WTC11 (cell line): ENCODE results near the gene PEX11B. TPM values are rescaled to one million over a fixed set of nuclear protein-coding genes. Genes with fewer than 3 reads are reported as not detected.

Experiments used
- ATAC-seq: fragments of 200-7000 bp; cut with Tn5 transposase; 2 replicates; pipeline ENCODE4 v1.10.0; 2021; ENCODE audit warnings: mild to moderate bottlenecking, moderate library complexity
- CTCF ChIA-PET: fragments of 300-600 bp; sonication (Branson Sonifier 250); formaldehyde crosslinking; loops from one replicate; lab custom pipeline; 2021; ENCODE audit warnings: antibody characterized with exemption; lab: Charles Lee
- POLR2A ChIA-PET: fragments of 350-600 bp; sonication (Branson Sonifier 250); formaldehyde crosslinking; loops from one replicate; lab custom pipeline; 2021; ENCODE audit warnings: antibody characterized with exemption; lab: Charles Lee
- DNase-seq: peaks from one replicate; pipeline ENCODE4 v3.0.0; 2021; ENCODE audit warnings: low spot score
- H3K27ac Mint-ChIP-seq: 2 replicates; pipeline ENCODE4 v1.8.0; 2021; ENCODE audit warnings: mixed read lengths
- H3K27me3 Mint-ChIP-seq: 2 replicates; pipeline ENCODE4 v1.8.0; 2021; ENCODE audit warnings: low read depth, mild to moderate bottlenecking, moderate library complexity, mixed read lengths
- H3K36me3 Mint-ChIP-seq: 2 replicates; pipeline ENCODE4 v1.8.0; 2021; ENCODE audit warnings: mixed read lengths
- H3K4me1 Mint-ChIP-seq: 2 replicates; pipeline ENCODE4 v1.8.0; 2022; ENCODE audit warnings: mixed read lengths
- H3K4me3 Mint-ChIP-seq: 2 replicates; pipeline ENCODE4 v1.8.0; 2021; ENCODE audit warnings: mild to moderate bottlenecking, moderate library complexity, mixed read lengths
- H3K9me3 Mint-ChIP-seq: 2 replicates; pipeline ENCODE4 v1.8.0; 2021; ENCODE audit warnings: mixed read lengths
- E2F5 ChIP-seq: sonication (generic); formaldehyde crosslinking; IDR thresholded peaks from 2 replicates; pipeline ENCODE4 v1.8.1; 2022; ENCODE audit warnings: mild to moderate bottlenecking, moderate library complexity, missing genetic modification reagents
- FOXP1 ChIP-seq: sonication (generic); formaldehyde crosslinking; IDR thresholded peaks from 2 replicates; pipeline ENCODE4 v1.8.0; 2022; ENCODE audit warnings: missing genetic modification reagents, mild to moderate bottlenecking, moderate library complexity, borderline replicate concordance
- IRF1 ChIP-seq: sonication (generic); formaldehyde crosslinking; IDR thresholded peaks from 2 replicates; pipeline ENCODE4 v1.8.0; 2023; ENCODE audit warnings: missing genetic modification reagents
- MXD4 ChIP-seq: fragments of 250-450 bp; sonication (Bioruptor Pico); IDR thresholded peaks from 2 replicates; pipeline ENCODE4 v1.8.0; 2021; ENCODE audit warnings: mild to moderate bottlenecking, moderate library complexity, borderline replicate concordance
- NFYB ChIP-seq: sonication (generic); formaldehyde crosslinking; conservative IDR thresholded peaks from 2 replicates; pipeline ENCODE4 v1.8.0; 2022; ENCODE audit warnings: low read depth, missing genetic modification reagents
- PRRX2 ChIP-seq: fragments of 250-450 bp; sonication (Bioruptor Pico); IDR thresholded peaks from 2 replicates; pipeline ENCODE4 v1.8.0; 2021; ENCODE audit warnings: mild to moderate bottlenecking
- SMAD3 ChIP-seq: sonication (generic); formaldehyde crosslinking; IDR thresholded peaks from 2 replicates; pipeline ENCODE4 v1.8.0; 2022; ENCODE audit warnings: missing genetic modification reagents, mild to moderate bottlenecking, borderline replicate concordance
- SOX15 ChIP-seq: fragments of 250-450 bp; sonication (Bioruptor Pico); IDR thresholded peaks from 2 replicates; pipeline ENCODE4 v1.9.0; 2021; ENCODE audit warnings: mild to moderate bottlenecking
- SP1 ChIP-seq: sonication (generic); formaldehyde crosslinking; conservative IDR thresholded peaks from 2 replicates; pipeline ENCODE4 v1.8.1; 2022; ENCODE audit warnings: missing genetic modification reagents
- TCF7 ChIP-seq: sonication (generic); formaldehyde crosslinking; IDR thresholded peaks from 2 replicates; pipeline ENCODE4 v1.8.0; 2022; ENCODE audit warnings: mild to moderate bottlenecking, low read depth, missing genetic modification reagents, moderate library complexity
- TEAD4 ChIP-seq: sonication (generic); formaldehyde crosslinking; IDR thresholded peaks from 2 replicates; pipeline ENCODE4 v1.8.0; 2022; ENCODE audit warnings: mild to moderate bottlenecking, missing genetic modification reagents
- ZBTB43 ChIP-seq: sonication (generic); formaldehyde crosslinking; IDR thresholded peaks from 2 replicates; pipeline ENCODE4 v1.8.1; 2023; ENCODE audit warnings: mild to moderate bottlenecking, missing genetic modification reagents
- ZNF219 ChIP-seq: sonication (generic); formaldehyde crosslinking; IDR thresholded peaks from 2 replicates; pipeline ENCODE4 v1.8.0; 2023; ENCODE audit warnings: missing genetic modification reagents, mild to moderate bottlenecking, borderline replicate concordance
- ZNF263 ChIP-seq: sonication (generic); formaldehyde crosslinking; IDR thresholded peaks from 2 replicates; pipeline ENCODE4 v1.8.1; 2022; ENCODE audit warnings: low read depth, mild to moderate bottlenecking, moderate library complexity, missing genetic modification reagents
- ZNF425 ChIP-seq: fragments of 250-450 bp; sonication (Bioruptor Pico); conservative IDR thresholded peaks from 2 replicates; pipeline ENCODE4 v1.9.0; 2021; ENCODE audit warnings: mild to moderate bottlenecking
- ZNF512 ChIP-seq: sonication (generic); formaldehyde crosslinking; IDR thresholded peaks from 2 replicates; pipeline ENCODE4 v1.8.1; 2022; ENCODE audit warnings: missing genetic modification reagents, borderline replicate concordance
- total RNA-seq: library from RNA; stranded (reverse); gene quantifications from 3 replicates; pipeline ENCODE4 v1.2.3, GENCODE V29; 2021

PEX11B gene
- total RNA-seq, 1 experiment from 2014 or later: 11.8 TPM

GRCh38 chr1:145958734-145959133 lies 40.2 kb upstream of the PEX11B start:
- no peaks in the 10 kb centered on the region for H3K36me3 Mint-ChIP-seq
- ATAC-seq (no peak), DNase-seq (no peak)
- H3K4me3 Mint-ChIP-seq: no peak overlapping the region
- no peaks in the 10 kb centered on the region for H3K9me3 Mint-ChIP-seq
- H3K27ac Mint-ChIP-seq: no peak overlapping the region
- peaks cover 41% of the 10 kb centered on the region for H3K4me1 Mint-ChIP-seq
- ChIA-PET POLR2A (interaction anchor here (0.6 to 1.5 kb wide), 2 partner anchors 53 to 100 kb away, joined by 3 to 16 read pairs; partner anchors contain the start of gene PIAS3), CTCF (interaction anchor here (1.1 to 2.8 kb wide), 5 partner anchors 20 to 100 kb away, joined by 4 to 17 read pairs (median 5); partner anchors contain the start of genes ITGA10 and PIAS3)
- TF ChIP-seq FOXP1 (CRISPR knock-in tag) (no peak), ZBTB43 (CRISPR knock-in tag) (no peak), ZNF263 (CRISPR knock-in tag) (no peak), TEAD4 (CRISPR knock-in tag) (no peak), ZNF425 (no peak), PRRX2 (CRISPR knock-in tag) (no peak), ZNF512 (CRISPR knock-in tag) (no peak), IRF1 (CRISPR knock-in tag) (no peak)
- H3K27me3 Mint-ChIP-seq: peaks cover 97% of the 10 kb centered on the region

- Mint-ChIP-seq H3K9me3 (no peaks in the 10 kb centered on the region), H3K4me3 (peak within 1 kb of the TSS; percentile 70), H3K36me3 (no peaks in the 10 kb centered on the region)
- peak; percentile 96 for DNase-seq
- peak; percentile 56 for TF ChIP-seq NFYB (CRISPR knock-in tag)
- TF ChIP-seq ZNF219 (CRISPR knock-in tag): no peak
- TF ChIP-seq TCF7 (CRISPR knock-in tag): no peak
- TF ChIP-seq MXD4: no peak
- peak; percentile 54; the same call in 1 of the 2 replicates for TF ChIP-seq SP1 (CRISPR knock-in tag)
- TF ChIP-seq SOX15 (CRISPR knock-in tag): no peak
- 0 out of 2 replicates have a peak, but pooled peaks have one; percentile 31 for TF ChIP-seq E2F5
- no peak for TF ChIP-seq SMAD3 (CRISPR knock-in tag)
- no peak for TF ChIP-seq ZBTB43 (CRISPR knock-in tag)
- TF ChIP-seq IRF1 (CRISPR knock-in tag): no peak
- TF ChIP-seq, all 79 proteins: peak for 3
- ATAC-seq: peak; percentile 86
- Mint-ChIP-seq H3K27me3 (peaks cover 92% of the 10 kb centered on the region), H3K4me1 (peaks cover 31% of the 10 kb centered on the region), H3K27ac (peak within 1 kb of the TSS; percentile 14; the same call in 1 of the 2 replicates)
- ChIA-PET CTCF (interaction anchor here (0.6 to 2.8 kb wide), 12 partner anchors 8 to 112 kb away, joined by 3 to 17 read pairs (median 8); partner anchors contain the start of genes ITGA10, NUDT17, PIAS3 and RBM8A), POLR2A (interaction anchor here (1.0 to 1.8 kb wide), 3 partner anchors 30 to 99 kb away, joined by 3 to 16 read pairs (median 11); partner anchors contain the start of genes PIAS3, RBM8A and TXNIP)
These were observed 39.2 kb upstream of the PEX11B start, which contains the start of gene LIX1L for GRCh38 chr1:145957443-145958319. LIX1L (minus strand) TSS chr1:145958017; CDS start chr1:145957927, 90 bp downstream.
